NB4 (cell line): ENCODE data around the gene EIF2A.

Experiments
- CTCF ChIP-seq: IDR thresholded peaks from one replicate; pipeline ENCODE4 v1.5.1; 2012; ENCODE audit warnings: low read depth, low read length
- POLR2A ChIP-seq: IDR thresholded peaks from 2 replicates; pipeline ENCODE4 v1.6.1; 2011; ENCODE audit warnings: mild to moderate bottlenecking; ENCODE audit not compliant: insufficient read length; ENCODE audit errors: extremely low read depth

GRCh38 chr3:150603980-150604319 lies 57.4 kb downstream of the EIF2A start:
- TF ChIP-seq POLR2A: no peak
- no peak for TF ChIP-seq CTCF
